Measurements from ENCODE around the gene MRPS11.

GRCh38 chr15:88456733-88457132, 10.8 kb upstream of the MRPS11 start:
- TF ChIP-seq, protein P1, sequence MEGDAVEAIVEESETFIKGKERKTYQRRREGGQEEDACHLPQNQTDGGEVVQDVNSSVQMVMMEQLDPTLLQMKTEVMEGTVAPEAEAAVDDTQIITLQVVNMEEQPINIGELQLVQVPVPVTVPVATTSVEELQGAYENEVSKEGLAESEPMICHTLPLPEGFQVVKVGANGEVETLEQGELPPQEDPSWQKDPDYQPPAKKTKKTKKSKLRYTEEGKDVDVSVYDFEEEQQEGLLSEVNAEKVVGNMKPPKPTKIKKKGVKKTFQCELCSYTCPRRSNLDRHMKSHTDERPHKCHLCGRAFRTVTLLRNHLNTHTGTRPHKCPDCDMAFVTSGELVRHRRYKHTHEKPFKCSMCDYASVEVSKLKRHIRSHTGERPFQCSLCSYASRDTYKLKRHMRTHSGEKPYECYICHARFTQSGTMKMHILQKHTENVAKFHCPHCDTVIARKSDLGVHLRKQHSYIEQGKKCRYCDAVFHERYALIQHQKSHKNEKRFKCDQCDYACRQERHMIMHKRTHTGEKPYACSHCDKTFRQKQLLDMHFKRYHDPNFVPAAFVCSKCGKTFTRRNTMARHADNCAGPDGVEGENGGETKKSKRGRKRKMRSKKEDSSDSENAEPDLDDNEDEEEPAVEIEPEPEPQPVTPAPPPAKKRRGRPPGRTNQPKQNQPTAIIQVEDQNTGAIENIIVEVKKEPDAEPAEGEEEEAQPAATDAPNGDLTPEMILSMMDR (IDR thresholded peaks at IDR 0.05; ENCODE audit: insufficient read depth, low read length), result no peak
- TF ChIP-seq GABPA (IDR thresholded peaks at IDR 0.05; ENCODE audit: low read depth), result no peak
